ENCODE data around the gene SPAG8.

SPAG8 gene

DNA sequence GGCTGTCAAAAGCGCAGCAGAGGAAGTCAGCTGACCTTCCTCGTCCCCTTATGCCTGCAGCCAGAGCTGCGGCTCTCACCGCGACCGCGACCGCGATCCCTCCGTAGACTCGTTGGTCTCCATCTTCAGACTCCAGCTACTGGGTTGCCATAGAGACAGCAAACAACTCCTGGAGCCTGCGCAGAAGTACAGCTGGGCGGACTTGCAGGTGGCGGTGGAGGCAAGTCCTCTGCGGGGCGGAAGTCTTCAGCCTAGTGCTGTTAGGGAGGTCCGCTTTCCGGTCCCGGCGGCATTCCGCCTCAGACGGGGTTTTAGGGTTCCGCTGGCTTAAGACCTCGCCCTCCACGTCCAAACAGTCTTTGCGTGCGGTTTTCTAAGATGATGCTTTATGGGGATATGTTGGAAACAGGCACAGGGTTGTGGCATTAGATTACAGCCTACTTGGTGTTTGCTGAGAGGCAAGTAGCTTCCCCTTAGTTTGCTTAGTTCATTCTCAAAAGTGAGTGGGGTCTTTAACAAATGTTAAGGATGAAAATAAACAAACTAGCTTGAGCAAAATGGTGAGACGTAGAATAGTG, at the start of gene SPAG8:
TSS of gene SPAG8 (minus strand) at position 238 of the 578 bp plus-strand sequence. CDS start at position 123, 115 bp downstream.
- peak; percentile 47 to 95 (median 86) for DNase-seq

DNA sequence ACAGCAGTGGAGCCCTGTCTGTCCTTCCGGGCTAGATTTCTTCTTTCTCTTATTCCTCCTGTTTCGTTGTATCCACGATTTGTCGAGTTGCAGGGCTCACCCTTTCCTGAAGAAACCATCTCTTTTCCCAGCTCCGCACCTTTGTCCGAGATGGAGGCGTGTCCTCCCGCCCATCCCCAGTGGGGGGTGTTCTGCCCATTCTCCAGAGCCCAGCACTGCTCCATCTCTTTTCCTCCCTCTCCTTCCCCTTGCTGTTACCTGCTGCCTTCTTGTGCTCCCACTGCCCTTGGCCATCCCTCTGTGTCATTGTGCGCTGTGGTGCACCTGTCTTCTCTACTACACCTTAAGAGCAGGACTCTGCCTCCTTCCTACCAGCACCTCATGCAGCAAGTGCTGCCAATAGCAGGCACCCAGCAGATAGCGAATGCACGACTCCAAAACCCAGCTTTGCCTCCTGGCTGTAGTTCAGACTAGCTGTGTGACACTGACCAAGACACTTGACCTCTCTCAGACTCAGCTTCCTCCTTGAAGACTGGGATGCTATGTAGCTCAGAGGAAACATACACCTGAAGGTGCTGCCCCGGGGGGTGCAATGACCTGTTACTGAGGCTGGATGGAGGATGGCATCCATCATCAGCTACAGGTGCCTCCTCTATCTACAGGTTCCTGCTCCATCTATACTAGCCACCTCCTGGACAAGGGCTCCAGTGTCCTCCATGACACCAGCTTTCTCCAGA, 49.3 kb upstream of the SPAG8 start:
- no peak for DNase-seq

DNA sequence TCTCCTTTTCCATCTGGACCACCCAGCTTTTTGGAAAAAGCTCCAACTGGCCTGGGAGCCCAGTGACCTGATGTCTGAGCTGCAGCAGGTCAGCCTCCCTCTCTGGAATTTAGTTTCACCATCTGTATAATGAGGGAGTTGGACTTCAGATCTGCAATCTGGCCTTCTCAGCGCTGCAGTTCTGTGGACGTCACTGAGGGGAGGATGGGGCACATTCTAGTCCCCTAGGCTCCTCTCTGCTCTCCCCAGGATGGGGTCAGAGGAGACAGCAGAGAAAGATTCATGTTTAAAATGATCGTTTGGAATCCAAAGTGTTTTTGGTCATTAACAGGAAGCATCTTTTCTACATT, 47.9 kb upstream of the SPAG8 start:
- no peak for DNase-seq

GRCh38 chr9:35859310-35859989, 47.4 kb upstream of the SPAG8 start:
- peak in 1 of 14 donors; percentile 72 for DNase-seq

DNA sequence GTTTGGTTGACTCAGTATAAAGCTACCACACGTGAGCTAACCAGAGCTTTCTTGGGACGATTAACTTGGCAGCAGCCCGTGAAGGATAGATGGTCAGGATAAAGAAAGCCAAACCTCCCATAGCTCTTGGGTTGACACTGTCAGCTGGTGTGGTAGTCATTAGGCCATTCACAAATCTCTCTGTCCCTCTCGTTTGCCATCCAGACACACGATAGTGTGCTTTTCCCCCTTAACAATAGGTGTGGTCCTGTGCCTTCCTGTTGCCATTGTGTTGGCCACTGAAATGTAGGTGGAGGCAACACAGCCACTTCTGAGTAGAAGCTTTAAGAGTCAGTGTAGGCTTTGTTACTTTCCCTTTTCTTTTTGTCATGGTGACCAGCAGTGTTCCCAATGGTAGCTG, 46.4 kb upstream of the SPAG8 start:
- no peak for DNase-seq

GRCh38 chr9:35856882-35857281, 44.8 kb upstream of the SPAG8 start:
- no peak for DNase-seq

- DNase-seq: no peak
Measured at GRCh38 chr9:35856206-35856605, 44.1 kb upstream of the SPAG8 start.

DNA sequence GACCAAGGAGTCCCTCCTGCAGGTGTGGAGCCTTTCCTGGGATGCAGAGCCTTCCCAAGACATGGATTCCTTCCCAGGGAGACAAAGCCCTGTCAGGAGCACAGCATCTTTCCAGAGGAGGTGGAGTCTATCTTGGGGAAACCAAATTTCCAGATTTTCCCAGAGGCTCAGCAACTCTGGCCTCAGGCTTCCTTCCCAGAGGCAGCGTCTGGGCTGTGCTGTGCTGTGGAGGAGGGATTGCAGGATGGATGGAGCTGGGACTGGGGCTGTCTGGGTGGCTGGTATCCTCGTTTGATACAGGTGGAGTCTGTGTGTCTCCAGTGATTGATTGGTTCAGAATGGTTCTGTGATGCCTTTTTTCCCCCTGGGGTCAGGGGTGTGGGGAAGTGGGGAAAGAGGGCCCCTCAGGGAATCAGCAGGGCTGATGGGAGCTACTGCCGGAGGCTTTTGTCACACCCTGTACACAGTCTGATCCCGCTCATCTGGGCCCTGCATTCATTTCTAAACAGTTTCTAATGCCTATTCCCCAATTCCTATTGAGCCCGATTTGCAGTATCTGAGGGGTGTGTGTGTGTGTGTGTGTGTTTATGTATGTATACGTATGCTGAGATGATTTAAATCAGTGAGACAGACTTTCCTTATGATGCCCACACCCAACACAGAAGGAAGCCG, 42.2 kb upstream of the SPAG8 start:
- no peak for DNase-seq

- DNase-seq: no peak
Measured at GRCh38 chr9:35852876-35853865, 41.1 kb upstream of the SPAG8 start.

DNA sequence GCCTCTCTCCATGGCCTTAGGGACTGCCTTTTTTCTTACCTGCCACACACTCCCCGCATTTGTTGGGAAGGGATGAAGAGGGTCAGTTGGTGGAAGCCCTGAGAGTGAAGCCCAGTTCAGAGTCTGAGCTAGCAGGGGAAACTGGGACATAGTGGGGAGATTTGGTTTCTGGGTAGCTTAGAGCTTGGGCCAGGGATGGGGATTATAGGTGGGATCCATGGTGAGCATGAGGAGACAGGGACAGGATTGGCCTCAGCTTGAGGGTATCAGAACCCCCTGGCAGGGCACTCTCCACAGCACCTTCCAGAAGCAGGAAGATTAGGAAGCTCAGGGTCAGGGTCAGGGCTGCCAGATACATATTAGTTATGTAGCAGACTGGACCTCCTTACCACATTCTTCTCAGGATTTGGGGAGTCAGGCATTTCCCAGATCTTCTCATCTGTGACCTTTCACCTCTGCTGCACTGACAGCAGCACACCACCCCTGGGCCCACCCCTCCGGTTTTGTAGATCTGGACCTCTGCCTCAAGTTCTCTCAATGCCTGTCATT, 40.3 kb upstream of the SPAG8 start:
- no peak for DNase-seq

- no peak for DNase-seq
Measured at GRCh38 chr9:35847792-35848572, 35.9 kb upstream of the SPAG8 start.

- DNase-seq: no peak
Measured at GRCh38 chr9:35845824-35846771, 34.0 kb upstream of the SPAG8 start.

GRCh38 chr9:35844628-35845270, 32.7 kb upstream of the SPAG8 start:
- peak in 2 of 14 donors; percentile 8 to 19 for DNase-seq

GRCh38 chr9:35842795-35843194, 30.7 kb upstream of the SPAG8 start:
- no peak for DNase-seq

DNA sequence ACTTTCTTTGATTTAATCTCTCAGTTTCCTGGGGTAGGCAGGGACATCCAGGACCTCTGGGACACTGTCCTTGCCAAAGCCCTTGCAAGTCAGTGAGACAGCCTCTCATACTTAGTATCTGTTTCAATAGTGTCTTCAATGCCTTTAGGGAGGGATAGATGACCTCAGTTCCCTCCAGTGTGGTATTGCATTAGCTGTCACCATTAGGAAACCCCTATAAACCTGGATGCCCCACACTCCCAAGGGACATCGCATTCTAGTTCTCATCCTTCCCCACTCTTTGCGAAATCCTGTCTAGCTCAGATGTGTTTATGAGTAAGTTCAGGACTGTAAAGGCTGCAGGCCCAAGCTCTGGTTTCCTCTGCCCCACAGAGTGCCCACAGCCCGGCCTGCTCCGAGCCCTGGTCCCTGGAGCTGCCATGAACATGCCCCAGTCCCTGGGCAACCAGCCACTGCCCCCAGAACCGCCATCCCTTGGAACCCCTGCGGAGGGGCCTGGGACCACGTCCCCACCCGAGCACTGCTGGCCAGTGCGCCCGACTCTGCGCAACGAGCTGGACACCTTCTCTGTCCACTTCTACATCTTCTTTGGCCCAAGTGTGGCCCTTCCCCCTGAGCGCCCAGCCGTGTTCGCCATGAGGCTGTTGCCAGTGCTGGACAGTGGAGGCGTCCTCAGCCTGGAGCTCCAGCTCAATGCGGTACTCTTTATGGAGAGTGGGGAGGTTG, 30.1 kb upstream of the SPAG8 start:
- no peak for DNase-seq

DNA sequence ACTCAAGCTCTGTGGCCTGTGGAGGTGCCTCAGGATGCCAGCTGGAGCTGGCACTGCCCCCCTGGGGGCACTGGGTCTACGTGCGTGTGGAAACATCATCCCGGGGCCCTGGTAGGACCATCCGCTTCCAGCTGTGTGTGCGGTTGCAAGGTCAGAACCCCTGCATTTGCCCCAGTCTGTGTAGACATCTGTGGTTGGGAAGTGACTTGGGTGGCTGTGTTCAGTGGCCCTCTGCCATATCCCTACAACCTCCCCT, 29.5 kb upstream of the SPAG8 start:
- no peak for DNase-seq

DNA sequence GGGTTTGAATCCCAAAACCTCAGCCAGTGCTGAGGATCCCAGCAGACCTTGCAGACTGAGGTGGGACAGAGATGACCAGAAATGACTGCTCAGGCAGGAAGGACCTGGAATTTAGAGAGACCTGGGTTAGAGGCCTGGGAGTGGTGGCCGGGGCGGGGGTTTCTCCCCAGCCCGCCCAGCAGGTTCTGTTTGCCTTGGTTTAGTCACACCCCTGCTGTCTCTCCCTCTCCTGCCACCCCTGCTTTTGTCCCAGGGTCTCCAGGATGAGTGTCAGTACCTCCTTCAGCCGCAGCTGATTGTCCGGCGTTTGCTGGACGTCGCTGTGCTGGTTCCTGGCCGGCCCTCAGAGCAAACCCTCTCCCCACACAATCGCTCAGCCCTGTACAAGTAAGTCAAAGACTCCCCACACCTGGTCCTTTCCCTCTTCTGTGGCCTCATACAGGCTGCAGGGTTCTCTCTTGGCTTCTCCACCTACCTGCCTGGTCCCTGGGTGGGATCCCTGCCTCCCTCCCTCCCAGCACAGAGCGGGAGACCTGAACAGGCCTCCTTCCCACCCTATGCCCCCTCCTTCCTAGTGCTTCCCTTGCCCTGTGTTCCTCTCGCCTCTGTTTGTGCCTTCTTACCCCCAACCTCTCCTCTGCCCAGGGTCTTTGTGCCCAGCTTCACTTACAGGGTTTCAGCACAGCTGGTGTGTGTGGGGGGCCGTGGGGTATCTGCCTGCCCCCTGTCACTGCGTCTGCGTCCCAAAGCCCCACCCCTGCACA, 29.0 kb upstream of the SPAG8 start:
- DNase-seq: no peak

DNA sequence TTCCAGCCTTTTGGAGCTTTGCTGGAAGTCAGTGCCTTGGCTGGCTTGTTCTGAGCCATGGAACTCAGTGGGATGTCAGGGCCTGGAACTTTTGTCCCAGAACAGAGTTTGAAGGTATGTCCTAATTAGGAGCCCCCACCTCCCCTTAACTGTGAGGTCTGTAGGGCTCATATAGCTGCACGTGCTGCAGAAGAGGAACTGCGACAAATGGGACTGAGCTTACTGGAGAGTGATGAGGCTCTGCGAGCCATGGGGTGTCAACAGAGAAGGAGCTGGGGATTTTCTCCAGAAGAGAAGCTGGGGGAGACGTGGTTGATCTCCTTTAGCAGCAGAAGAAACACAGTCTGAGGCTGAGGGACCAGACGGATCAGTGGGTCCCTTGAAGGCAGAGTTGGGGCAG, 27.9 kb upstream of the SPAG8 start:
- DNase-seq: no peak
